Thyroid gland (tissue), 4 donors: ENCODE data around the gene NFIX. TPM values are rescaled to one million over a fixed set of nuclear protein-coding genes. Genes with fewer than 3 reads are reported as not detected.

Experiments used
- DNase-seq, 2 donors: peaks; one replicate each; pipeline ENCODE4 v3.0.0-alpha.2; 2019
- H3K27ac ChIP-seq, 3 donors: fragments of 200-600 bp; sonication (generic); 1 replicate in 2 of 3; 2 replicates in 1 of 3; pipeline ENCODE4 v1.5.1; 2016 to 2019; ENCODE audit warnings: mild to moderate bottlenecking in 1 of 3, moderate library complexity in 1 of 3
- H3K27me3 ChIP-seq: fragments of 200-600 bp; sonication (generic); one replicate; pipeline ENCODE4 v1.5.1; 2019
- H3K36me3 ChIP-seq, 2 donors: fragments of 200-600 bp; sonication (generic); one replicate each; pipeline ENCODE4 v1.5.1; 2016 to 2019
- H3K4me1 ChIP-seq, 2 donors: fragments of 200-600 bp; sonication (generic); one replicate each; pipeline ENCODE4 v1.5.1; 2017 to 2019
- H3K4me3 ChIP-seq, 3 donors: fragments of 200-600 bp; sonication (generic); replicated peaks in 1 of 3; 1 replicate in 2 of 3; 2 replicates in 1 of 3; pipeline ENCODE4 v1.5.1; 2016; ENCODE audit warnings: mild to moderate bottlenecking in 1 of 3
- H3K9me3 ChIP-seq: fragments of 200-600 bp; sonication (generic); one replicate; pipeline ENCODE4 v1.5.1; 2017
- CTCF ChIP-seq, 6 experiments: fragments of 200-600 bp in 3 of 6; fragments of 450-650 bp in 3 of 6; sonication (generic) in 3 of 6; IDR thresholded peaks; one replicate each; pipeline ENCODE4 v1.5.1; 2016 to 2019; ENCODE audit warnings: antibody characterized with exemption in 6 of 6, mild to moderate bottlenecking in 2 of 6, inconsistent platforms in 1 of 6, moderate library complexity in 1 of 6
- POLR2A ChIP-seq, 2 donors: fragments of 450-650 bp; IDR thresholded peaks; one replicate each; pipeline ENCODE4 v1.6.1; 2017; ENCODE audit warnings: antibody characterized with exemption in 2 of 2, mild to moderate bottlenecking in 2 of 2, moderate library complexity in 1 of 2
- WGBS, 2 donors: methylation state at CpG; one replicate each; pipeline ENCODE4 v1.1.5; 2017; 5-methylcytosine and 5-hydroxymethylcytosine counted together
- intact Hi-C: fragments of 100-400 bp; cut with DNase I; formaldehyde crosslinking; loops from one replicate; pipeline ENCODE4 v1.15.1; 2023
- total RNA-seq, 4 donors: library from RNA; depleted of rRNA; stranded (reverse); fragments of >200 nt; gene quantifications; one replicate each; pipeline ENCODE4 v1.2.3, GENCODE V29; 2016

The NFIX gene
- total RNA-seq, 4 donors from 2014 or later: 38.8 to 70.2 (median 62.4) TPM

GRCh38 chr19:13020002-13020414 lies 24.7 kb downstream of the NFIX start:
- no peak for TF ChIP-seq POLR2A (IDR thresholded peaks at IDR 0.05)
- no peak for TF ChIP-seq CTCF (IDR thresholded peaks at IDR 0.05)
- Histone ChIP-seq H3K27ac (peak overlapping the region; percentile 76 to 91 (median 81)), H3K4me1 (peaks cover 85 to 92% of the 10 kb centered on the region in 2 donors), H3K9me3 (no peaks in the 10 kb centered on the region), H3K4me3 (no peak overlapping the region), H3K36me3 (no peaks in the 10 kb centered on the region), H3K27me3 (no peaks in the 10 kb centered on the region)
- intact Hi-C loops: no loop called here
- WGBS, 2 donors: 53 to 61% methylated on average over 7 of the region's 7 CpGs
- no peak for DNase-seq

GRCh38 chr19:13022111-13022858 lies 27.0 kb downstream of the NFIX start:
- 31 to 54% methylated on average over 17 to 22 of the region's 22 CpGs for WGBS, 2 donors
- intact Hi-C loops: no loop called here
- no peak for TF ChIP-seq POLR2A (IDR thresholded peaks at IDR 0.05)
- no peak for TF ChIP-seq CTCF (IDR thresholded peaks at IDR 0.05)
- DNase-seq: no peak
- Histone ChIP-seq H3K4me3 (peak overlapping the region in 1 of 3 donors; percentile 21), H3K27ac (peak overlapping the region; percentile 76 to 91 (median 81)), H3K9me3 (no peaks in the 10 kb centered on the region), H3K4me1 (peaks cover 83 to 93% of the 10 kb centered on the region in 2 donors), H3K36me3 (no peaks in the 10 kb centered on the region), H3K27me3 (no peaks in the 10 kb centered on the region)

GRCh38 chr19:13022859-13023636 lies 27.8 kb downstream of the NFIX start:
- Histone ChIP-seq H3K27me3 (no peaks in the 10 kb centered on the region), H3K9me3 (no peaks in the 10 kb centered on the region), H3K4me3 (peak overlapping the region in 2 of 3 donors; percentile 14 to 21), H3K36me3 (no peaks in the 10 kb centered on the region), H3K27ac (peak overlapping the region; percentile 76 to 91 (median 81)), H3K4me1 (peaks cover 83 to 91% of the 10 kb centered on the region in 2 donors)
- DNase-seq: peak; percentile 90 to 93
- intact Hi-C loops: no loop called here
- 4 to 5% methylated on average over 30 of the region's 30 CpGs for WGBS, 2 donors
- peak in 1 of 2 donors; percentile 29 for TF ChIP-seq POLR2A (IDR thresholded peaks at IDR 0.05)
- TF ChIP-seq CTCF (IDR thresholded peaks at IDR 0.05): peak in 4 of 6 experiments; percentile 9 to 37 (median 16)

- Histone ChIP-seq H3K36me3 (no peaks in the 10 kb centered on the region), H3K27me3 (no peaks in the 10 kb centered on the region), H3K9me3 (no peaks in the 10 kb centered on the region), H3K4me3 (peak overlapping the region in 2 of 3 donors; percentile 14 to 25), H3K4me1 (peaks cover 83 to 85% of the 10 kb centered on the region in 2 donors), H3K27ac (peak overlapping the region; percentile 76 to 91 (median 81))
- TF ChIP-seq POLR2A (IDR thresholded peaks at IDR 0.05) (no peak), CTCF (IDR thresholded peaks at IDR 0.05) (no peak)
- no peak for DNase-seq
- WGBS, 2 donors: 13 to 23% methylated on average over 8 of the region's 8 CpGs
- intact Hi-C loops: no loop called here
Observed at GRCh38 chr19:13023656-13024055, 28.4 kb downstream of the NFIX start.
